ENCODE data around the gene MTG2.

DNA sequence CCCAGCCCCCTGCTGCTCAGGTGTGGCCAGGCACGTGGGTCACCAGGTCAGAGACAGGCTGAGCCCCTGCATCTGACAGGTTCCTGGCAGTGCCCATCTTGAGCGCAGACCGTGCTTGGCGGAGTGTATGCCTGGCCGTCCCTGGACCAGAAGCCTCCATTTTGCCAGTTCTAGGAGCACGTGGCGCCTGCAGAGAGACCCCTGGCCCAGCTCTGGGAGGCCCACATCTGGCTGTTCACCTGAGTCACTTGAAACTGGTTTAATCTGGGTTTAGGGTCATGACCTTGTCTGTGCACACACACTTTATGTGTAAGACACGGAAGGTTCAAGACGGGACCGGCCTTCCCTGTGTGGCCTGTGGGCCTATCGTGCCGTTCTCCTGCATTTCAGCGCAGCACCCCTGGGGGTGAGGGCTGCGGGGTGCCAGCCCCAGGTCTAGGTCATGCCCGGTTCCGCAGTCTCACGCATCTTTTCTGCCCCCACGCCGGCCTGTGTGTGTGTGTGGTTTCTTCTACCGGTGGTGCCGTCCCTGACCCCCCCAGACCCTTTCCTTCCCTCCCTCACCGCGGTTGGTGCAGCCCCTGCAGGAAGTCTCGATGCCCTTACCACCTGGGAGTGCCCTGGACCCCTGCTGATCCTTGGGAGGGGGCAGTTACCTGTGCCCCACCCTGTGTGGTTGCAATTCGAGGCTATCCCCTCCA, 25.3 kb upstream of the MTG2 start:
- TF ChIP-seq, protein P1, sequence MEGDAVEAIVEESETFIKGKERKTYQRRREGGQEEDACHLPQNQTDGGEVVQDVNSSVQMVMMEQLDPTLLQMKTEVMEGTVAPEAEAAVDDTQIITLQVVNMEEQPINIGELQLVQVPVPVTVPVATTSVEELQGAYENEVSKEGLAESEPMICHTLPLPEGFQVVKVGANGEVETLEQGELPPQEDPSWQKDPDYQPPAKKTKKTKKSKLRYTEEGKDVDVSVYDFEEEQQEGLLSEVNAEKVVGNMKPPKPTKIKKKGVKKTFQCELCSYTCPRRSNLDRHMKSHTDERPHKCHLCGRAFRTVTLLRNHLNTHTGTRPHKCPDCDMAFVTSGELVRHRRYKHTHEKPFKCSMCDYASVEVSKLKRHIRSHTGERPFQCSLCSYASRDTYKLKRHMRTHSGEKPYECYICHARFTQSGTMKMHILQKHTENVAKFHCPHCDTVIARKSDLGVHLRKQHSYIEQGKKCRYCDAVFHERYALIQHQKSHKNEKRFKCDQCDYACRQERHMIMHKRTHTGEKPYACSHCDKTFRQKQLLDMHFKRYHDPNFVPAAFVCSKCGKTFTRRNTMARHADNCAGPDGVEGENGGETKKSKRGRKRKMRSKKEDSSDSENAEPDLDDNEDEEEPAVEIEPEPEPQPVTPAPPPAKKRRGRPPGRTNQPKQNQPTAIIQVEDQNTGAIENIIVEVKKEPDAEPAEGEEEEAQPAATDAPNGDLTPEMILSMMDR (conservative IDR thresholded peaks at IDR 0.05; ENCODE audit: low read depth, low read length) = no peak
- no peak for TF ChIP-seq EZH2phosphoT487 (IDR thresholded peaks at IDR 0.05; ENCODE audit: borderline replicate concordance, low read length)

Measured in PC-3 (cell line).